NCI-H446 (cell line): ENCODE measurements around the gene CRYBA2.

Experiments used
- DNase-seq, 2 experiments: peaks; one replicate each; lab custom pipeline; 2025; lab: John Stamatoyannopoulos, UW

The CRYBA2 gene

DNA sequence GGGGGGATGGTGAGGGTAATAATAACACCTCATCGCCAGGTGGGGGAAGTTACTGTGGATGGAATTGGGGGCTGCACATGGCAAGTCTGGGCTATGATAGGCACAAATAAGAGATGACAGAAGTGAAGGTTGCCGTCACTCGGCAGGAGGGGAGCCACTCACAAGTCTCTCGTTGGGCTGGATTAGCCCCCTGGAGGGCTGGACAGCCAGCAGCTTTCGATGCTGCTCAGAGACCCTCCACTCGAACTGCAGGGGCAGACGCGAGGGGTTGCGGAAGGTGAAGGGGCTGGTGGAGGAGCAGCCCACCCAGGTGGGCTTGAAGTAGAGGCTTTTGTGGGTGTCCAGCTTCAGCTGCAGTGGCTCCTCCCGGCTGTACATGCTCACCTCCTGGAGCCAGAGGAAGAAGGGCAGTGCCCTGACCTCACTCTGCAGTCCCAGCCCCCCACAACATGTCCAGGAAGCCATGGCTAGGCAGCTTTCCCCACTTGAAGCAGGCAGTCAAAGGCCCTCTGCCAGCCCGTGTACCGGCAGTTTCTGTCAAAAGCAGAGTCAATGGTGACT lies 29.9 kb upstream of the CRYBA2 start:
- no peak for DNase-seq

DNA sequence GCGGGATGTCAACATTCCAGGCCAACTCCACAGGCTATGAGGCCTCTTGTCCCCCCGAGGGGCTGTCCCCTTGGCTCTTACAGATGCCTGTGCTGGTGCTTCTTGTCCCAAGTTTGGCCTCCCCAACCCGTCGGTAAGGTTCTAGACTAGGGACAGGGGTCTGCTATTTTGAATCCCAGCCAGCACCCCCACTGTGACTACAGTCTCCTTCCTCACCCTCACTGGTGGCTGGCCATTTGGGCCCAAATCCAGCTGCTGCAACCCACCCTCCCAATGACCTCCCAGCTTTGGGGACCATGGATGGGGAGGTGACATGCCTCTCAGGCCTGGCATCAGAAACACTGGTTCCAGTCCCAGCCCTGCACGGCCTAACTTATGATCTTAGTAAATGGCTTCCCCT lies 29.4 kb upstream of the CRYBA2 start:
- no peak for DNase-seq

DNA sequence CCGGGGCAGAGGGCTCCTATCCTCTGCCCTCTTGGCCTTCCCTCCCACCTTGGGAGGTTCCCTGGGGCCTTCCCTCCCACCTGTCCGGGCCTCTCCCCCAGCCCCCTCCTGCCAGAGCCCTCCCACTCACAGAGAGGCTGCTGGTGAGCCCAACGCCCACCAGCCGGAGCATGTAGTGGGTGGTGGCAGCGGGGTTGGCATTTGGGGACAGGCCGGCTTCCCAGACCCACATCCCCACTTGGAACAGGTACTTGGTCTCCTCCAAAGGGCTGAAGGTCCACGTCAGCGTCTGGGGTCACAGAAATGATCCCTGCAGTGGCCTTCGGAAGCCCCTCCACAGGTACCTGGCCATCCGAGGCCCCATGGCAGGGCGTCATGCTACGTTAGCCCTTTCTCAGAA lies 28.8 kb upstream of the CRYBA2 start:
- DNase-seq = no peak

- DNase-seq = no peak
These were observed 28.4 kb upstream of the CRYBA2 start for GRCh38 chr2:219021591-219021990.

- DNase-seq = peak in 1 of 2 experiments; percentile 82
These were observed 27.6 kb upstream of the CRYBA2 start for GRCh38 chr2:219020604-219021365.

DNA sequence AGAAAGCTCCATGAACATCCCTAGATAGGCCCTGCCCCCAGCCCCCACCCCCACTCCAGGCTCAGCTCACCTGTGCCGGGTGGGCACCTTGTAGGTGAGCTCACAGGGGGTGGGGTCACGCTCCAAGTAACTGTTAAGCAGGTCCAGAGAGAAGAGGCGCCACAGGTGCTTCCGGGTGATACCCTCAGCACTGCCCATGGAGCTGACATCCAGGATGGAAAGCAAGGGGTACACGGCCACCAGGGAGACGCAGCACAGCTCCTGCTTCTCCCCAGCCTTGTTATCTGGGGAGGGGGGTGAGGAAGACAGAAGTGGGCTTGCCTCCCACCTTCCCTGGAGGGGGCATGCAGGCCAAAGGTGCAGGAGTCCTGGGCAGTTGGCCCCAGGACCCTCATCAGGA lies 26.2 kb upstream of the CRYBA2 start:
- DNase-seq = no peak

GRCh38 chr2:219018726-219019125 lies 25.5 kb upstream of the CRYBA2 start:
- DNase-seq = no peak

- DNase-seq = no peak
These were observed 25.1 kb upstream of the CRYBA2 start for GRCh38 chr2:219018286-219018685.

- DNase-seq = peak; percentile 83 to 96
These were observed 24.1 kb upstream of the CRYBA2 start for GRCh38 chr2:219017201-219017931.

GRCh38 chr2:219016721-219017120 lies 23.5 kb upstream of the CRYBA2 start:
- DNase-seq = no peak

DNA sequence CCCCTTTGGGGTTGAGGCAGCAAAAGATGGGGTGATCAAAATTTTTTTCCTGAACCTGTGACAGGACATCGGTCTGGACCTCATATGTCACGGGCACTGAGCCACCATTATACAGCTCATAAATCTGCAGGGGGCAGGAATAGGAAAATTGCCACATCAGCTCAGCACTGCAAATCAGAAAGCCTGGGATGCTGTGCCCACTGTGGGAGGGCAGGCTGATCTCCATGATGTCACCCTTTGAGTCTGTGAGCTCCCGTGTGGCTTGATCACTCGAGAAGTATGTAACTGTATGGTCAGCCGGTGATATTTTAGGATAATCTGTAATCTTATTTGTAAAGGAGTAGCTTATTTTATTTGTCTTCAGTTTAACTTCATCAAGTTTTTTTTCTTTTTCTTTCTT lies 17.7 kb upstream of the CRYBA2 start:
- DNase-seq = no peak

DNA sequence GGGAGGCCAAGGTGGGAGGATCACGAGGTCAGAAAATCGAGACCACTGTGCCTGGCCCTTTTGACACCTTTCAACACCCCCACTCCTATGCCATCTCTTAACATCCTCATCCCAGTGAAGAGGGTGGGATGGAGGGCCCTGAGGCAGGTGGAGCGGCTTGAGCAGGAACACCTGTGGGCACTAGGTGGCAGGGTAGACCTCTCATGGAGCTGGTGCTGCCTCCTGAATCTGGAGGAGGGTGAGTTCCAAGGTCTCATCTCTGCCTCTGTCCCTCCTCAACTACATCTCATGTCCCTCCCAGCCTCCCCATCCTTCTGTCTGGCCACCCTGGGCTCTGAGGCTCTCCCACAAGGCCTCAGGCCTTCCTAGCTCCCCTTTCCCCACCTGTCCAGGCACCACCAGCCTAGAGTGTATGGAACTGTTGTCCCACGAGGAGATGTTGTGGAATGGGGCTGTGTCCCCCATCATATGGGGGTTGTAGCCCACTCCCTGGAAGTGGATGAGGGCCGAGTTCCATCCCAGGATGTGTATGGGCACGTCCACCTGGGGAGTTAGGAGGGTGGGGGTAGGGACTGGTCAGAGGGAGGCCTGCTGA lies 17.0 kb upstream of the CRYBA2 start:
- DNase-seq = peak in 1 of 2 experiments; percentile 41

DNA sequence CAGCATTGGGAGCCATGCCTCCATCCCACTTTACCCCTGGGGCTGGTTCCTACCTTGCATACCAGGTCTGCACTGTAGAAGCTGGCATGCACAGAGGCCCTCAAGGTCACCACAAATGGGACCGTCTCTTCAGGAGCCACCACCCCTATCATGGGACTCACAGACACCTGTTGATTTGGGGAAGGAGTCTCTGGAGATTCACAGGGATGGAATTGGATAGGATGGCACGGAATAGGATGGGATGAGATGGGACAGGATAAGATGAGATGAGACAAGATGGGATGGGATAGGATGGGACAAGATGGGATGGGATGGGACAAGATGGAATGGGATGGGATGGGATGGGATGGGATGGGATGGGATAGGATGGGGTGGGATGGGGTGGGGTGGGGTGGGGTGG lies 16.1 kb upstream of the CRYBA2 start:
- no peak for DNase-seq

DNA sequence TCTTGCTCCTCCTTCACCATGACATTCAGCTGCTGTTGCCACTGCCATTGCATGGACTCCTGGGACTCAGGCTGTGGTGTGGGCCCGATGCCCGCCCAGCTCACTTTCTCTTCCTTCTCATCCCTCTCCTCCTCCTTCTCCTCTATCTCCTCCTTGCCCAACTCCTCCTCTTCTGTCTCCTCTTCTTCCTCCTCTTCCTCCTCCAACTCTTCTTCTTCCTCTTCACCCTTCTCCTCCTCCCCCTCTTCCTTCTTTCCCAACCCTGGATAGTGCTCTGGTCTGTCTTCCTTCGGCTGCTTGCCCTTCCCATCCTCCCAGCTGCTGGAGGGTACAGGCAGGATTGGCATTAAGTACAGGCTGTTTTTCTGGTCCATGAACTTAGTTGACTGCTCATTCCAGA lies 10.8 kb upstream of the CRYBA2 start:
- no peak for DNase-seq

GRCh38 chr2:219003267-219003634 lies 10.0 kb upstream of the CRYBA2 start:
- DNase-seq = no peak

- no peak for DNase-seq
These were observed 9.4 kb upstream of the CRYBA2 start for GRCh38 chr2:219002395-219003266.

- DNase-seq = no peak
These were observed 8.6 kb upstream of the CRYBA2 start for GRCh38 chr2:219001577-219002394.

DNA sequence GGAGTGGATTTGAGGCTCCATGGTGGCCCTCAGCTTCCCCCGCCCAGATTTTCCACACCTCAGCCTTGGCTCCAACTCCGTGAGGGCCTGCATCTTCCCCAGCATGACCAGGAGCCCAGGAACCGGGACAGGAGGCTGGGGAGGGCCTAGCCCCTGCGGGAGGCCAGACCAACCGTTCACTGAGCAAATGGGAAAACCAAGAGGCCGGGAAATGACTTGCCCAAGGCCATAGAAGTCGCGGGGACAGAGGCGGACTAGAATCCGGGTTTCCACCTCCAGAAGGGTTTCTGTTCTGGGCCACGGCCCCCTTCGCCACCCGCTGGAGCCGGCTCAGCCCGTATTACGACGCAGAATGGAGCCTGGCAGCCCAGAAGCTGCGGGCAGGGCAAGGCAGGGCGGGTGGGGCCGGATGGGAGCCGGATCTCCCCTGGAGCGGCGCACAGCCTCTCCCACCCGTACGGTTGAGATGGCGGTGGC lies 7.9 kb upstream of the CRYBA2 start:
- DNase-seq = no peak

GRCh38 chr2:219000569-219000960 lies 7.3 kb upstream of the CRYBA2 start:
- no peak for DNase-seq

DNA sequence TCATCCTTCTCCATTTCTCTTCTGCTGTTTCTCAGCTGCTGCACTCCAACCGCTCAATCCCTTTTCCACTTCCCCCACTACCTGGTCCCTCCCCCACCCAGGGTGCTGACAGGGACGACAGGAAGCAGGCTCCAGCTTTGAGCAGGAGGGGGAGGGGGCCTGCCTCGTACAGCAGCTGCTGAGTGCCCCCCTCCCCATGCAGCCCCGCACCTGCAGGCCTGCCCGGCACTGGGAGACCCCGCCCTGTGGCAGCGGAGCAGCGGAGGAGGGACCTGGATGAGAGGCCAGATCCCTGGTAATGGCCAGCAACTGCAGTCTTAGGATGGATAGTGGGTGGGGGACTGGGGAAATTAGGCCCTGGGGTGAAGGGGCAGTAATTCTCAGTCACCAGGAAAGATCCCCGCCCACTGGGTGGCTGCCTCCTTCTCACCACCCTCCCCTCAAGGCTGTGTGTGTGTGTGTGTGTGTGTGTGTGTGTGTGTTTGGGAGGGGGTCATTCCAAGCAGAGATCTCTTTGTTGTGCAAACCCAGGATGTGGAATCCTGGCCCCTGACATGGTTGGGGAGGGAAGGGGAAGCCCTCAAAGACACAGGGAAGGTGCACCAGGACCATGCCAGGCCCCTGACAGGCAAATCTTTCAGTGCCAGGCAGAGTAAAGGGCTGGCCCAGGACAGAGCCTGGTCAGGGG lies 6.8 kb upstream of the CRYBA2 start:
- no peak for DNase-seq
